ENCODE data around the gene PLN.

The PLN gene

DNA sequence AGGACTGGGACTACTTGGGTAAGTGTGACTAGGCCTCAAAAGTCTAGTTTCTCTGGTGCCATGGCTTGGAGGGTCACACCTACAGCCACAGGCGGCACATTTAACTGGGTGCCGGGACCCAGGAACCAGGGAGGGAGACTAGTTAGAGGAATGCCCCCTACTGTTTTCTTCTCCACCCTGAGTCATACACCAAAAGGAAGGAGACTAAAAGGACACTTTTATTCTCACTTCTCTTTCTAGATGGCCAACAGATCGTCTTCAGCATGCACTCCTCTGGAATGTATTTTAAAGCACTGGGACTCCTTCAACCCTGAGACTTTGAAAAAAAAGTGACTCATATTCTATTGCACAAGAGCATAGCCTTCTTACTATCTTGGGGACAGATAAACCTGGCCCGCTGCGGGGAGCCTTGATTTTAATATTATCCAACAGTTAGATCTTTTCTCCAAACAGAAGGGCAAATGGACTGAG lies 33.4 kb downstream of the PLN start:
- H3K4me1 Mint-ChIP-seq = peaks cover 11% of the 10 kb centered on the region
- no peak overlapping the region for H3K4me3 Mint-ChIP-seq
- DNase-seq = no peak
- peaks cover 42% of the 10 kb centered on the region for H3K9me3 Mint-ChIP-seq
- H3K36me3 Mint-ChIP-seq (ENCODE audit: low read depth) = peaks cover 37% of the 10 kb centered on the region
- no peaks in the 10 kb centered on the region for H3K27me3 Mint-ChIP-seq (ENCODE audit: low read depth, poor library complexity)
- TF ChIP-seq, protein P1, sequence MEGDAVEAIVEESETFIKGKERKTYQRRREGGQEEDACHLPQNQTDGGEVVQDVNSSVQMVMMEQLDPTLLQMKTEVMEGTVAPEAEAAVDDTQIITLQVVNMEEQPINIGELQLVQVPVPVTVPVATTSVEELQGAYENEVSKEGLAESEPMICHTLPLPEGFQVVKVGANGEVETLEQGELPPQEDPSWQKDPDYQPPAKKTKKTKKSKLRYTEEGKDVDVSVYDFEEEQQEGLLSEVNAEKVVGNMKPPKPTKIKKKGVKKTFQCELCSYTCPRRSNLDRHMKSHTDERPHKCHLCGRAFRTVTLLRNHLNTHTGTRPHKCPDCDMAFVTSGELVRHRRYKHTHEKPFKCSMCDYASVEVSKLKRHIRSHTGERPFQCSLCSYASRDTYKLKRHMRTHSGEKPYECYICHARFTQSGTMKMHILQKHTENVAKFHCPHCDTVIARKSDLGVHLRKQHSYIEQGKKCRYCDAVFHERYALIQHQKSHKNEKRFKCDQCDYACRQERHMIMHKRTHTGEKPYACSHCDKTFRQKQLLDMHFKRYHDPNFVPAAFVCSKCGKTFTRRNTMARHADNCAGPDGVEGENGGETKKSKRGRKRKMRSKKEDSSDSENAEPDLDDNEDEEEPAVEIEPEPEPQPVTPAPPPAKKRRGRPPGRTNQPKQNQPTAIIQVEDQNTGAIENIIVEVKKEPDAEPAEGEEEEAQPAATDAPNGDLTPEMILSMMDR (IDR thresholded peaks at IDR 0.05) = no peak
- H3K27ac Mint-ChIP-seq = no peak overlapping the region

DNA sequence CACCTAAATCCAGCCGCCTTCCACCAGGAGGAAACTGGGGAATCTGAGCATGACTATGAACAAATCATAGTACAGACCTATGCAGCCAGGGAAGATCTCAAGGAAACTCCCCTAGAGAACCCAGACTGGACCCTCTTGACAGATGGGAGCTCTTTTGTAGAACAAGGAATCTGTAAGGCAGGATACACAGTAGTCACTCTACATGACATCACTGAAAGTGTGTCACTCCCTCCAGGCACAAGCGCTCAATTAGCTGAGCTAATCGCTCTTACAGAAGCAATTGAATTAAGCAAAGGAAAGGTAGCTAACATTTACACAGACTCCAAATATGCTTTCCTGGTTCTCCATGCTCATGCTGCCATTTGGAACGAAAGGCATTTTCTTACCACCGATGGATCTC lies 36.8 kb downstream of the PLN start:
- Mint-ChIP-seq H3K9me3 (peaks cover 9% of the 10 kb centered on the region), H3K4me3 (no peak overlapping the region), H3K36me3 (ENCODE audit: low read depth) (peaks cover 13% of the 10 kb centered on the region), H3K4me1 (peaks cover 12% of the 10 kb centered on the region), H3K27me3 (ENCODE audit: low read depth, poor library complexity) (no peaks in the 10 kb centered on the region), H3K27ac (no peak overlapping the region)
- TF ChIP-seq, protein P1 (IDR thresholded peaks at IDR 0.05) = no peak
- DNase-seq = no peak

- Mint-ChIP-seq H3K9me3 (no peaks in the 10 kb centered on the region), H3K27me3 (ENCODE audit: low read depth, poor library complexity) (no peaks in the 10 kb centered on the region), H3K4me3 (no peak overlapping the region), H3K27ac (no peak overlapping the region), H3K4me1 (peaks cover 17% of the 10 kb centered on the region), H3K36me3 (ENCODE audit: low read depth) (peaks cover 8% of the 10 kb centered on the region)
- TF ChIP-seq, protein P1 (IDR thresholded peaks at IDR 0.05) = no peak
- no peak for DNase-seq
Observed at GRCh38 chr6:118586746-118587485, 38.8 kb downstream of the PLN start.

GRCh38 chr6:118588626-118589025 lies 40.5 kb downstream of the PLN start:
- H3K4me3 Mint-ChIP-seq = no peak overlapping the region
- peaks cover 21% of the 10 kb centered on the region for H3K36me3 Mint-ChIP-seq (ENCODE audit: low read depth)
- TF ChIP-seq, protein P1 (IDR thresholded peaks at IDR 0.05) = no peak
- DNase-seq = no peak
- H3K9me3 Mint-ChIP-seq = peaks cover under 1% of the 10 kb centered on the region
- peaks cover 17% of the 10 kb centered on the region for H3K4me1 Mint-ChIP-seq
- H3K27me3 Mint-ChIP-seq (ENCODE audit: low read depth, poor library complexity) = no peaks in the 10 kb centered on the region
- no peak overlapping the region for H3K27ac Mint-ChIP-seq

DNA sequence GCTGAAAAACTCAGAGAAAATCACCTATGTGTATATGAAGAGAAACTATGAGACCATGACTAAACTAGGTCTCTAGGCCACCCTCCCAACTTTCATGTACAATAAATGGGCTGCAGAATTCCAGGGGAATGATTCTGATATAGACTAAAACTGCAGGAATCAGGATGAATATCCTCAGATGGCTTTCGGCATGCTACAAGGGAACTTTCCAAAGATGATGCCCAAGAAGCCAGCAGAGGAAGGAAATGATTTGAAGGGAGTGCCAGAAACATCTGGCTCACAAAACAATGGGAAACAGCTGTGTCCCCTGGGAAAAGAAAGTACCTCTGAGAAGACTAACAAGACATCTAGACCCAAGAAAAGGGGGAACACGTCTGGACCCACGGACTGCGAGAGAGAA lies 41.1 kb downstream of the PLN start:
- H3K27ac Mint-ChIP-seq = no peak overlapping the region
- H3K4me3 Mint-ChIP-seq = no peak overlapping the region
- peaks cover 17% of the 10 kb centered on the region for H3K4me1 Mint-ChIP-seq
- TF ChIP-seq, protein P1 (IDR thresholded peaks at IDR 0.05) = no peak
- H3K9me3 Mint-ChIP-seq = peaks cover 6% of the 10 kb centered on the region
- no peak for DNase-seq
- H3K27me3 Mint-ChIP-seq (ENCODE audit: low read depth, poor library complexity) = no peaks in the 10 kb centered on the region
- H3K36me3 Mint-ChIP-seq (ENCODE audit: low read depth) = peaks cover 26% of the 10 kb centered on the region

Measured in nephron progenitor cell (in vitro differentiated cells).